Adrenal gland (tissue), 5 donors: Measurements from ENCODE around the gene CDK13.

Experiments
- CTCF ChIP-seq, 6 experiments: fragments of 450-650 bp in 4 of 6; fragments of 200-600 bp in 2 of 6; sonication (generic) in 1 of 6; IDR thresholded peaks; 1 replicate in 5 of 6; 2 replicates in 1 of 6; pipeline versions ENCODE4 v1.5.1 to v1.8.0; 2016 to 2021; ENCODE audit warnings: antibody characterized with exemption in 6 of 6, mild to moderate bottlenecking in 2 of 6, moderate library complexity in 1 of 6
- POLR2A ChIP-seq, 2 donors: fragments of 450-650 bp; IDR thresholded peaks; one replicate each; pipeline ENCODE4 v1.6.1; 2017; ENCODE audit warnings: antibody characterized with exemption in 2 of 2, mild to moderate bottlenecking in 2 of 2, moderate library complexity in 1 of 2
- donor health status: DM: no; HTN: no; CAD: no.

- TF ChIP-seq CTCF (IDR thresholded peaks at IDR 0.05): no peak
- no peak for TF ChIP-seq POLR2A (IDR thresholded peaks at IDR 0.05)
Measured at GRCh38 chr7:40057292-40057691, 107.2 kb downstream of the CDK13 start.
